ENCODE data around the gene NMRAL1. TPM values are rescaled to one million over a fixed set of nuclear protein-coding genes. Genes with fewer than 3 reads are reported as not detected.

NMRAL1 gene
- total RNA-seq, 1 donor from 2014 or later, result 44.0 TPM

GRCh38 chr16:4416200-4417032, 58.0 kb downstream of the NMRAL1 start, which contains the start of gene CORO7:
Gene CORO7 (minus strand): TSS chr16:4416596. CDS start chr16:4416518, 78 bp downstream.
- peaks cover 18% of the 10 kb centered on the region for H3K4me1 Mint-ChIP-seq (ENCODE audit: low read depth)
- peak within 1 kb of the TSS; percentile 84 for H3K4me3 Mint-ChIP-seq (ENCODE audit: unreplicated experiment)
- no peaks in the 10 kb centered on the region for H3K27me3 Mint-ChIP-seq (ENCODE audit: low read depth)
- TF ChIP-seq CTCF (IDR thresholded peaks at IDR 0.05), result no peak
- H3K27ac Mint-ChIP-seq (ENCODE audit: unreplicated experiment), result peak within 1 kb of the TSS; percentile 68
- peaks cover 2% of the 10 kb centered on the region for H3K36me3 Mint-ChIP-seq (ENCODE audit: low read depth)
- no peaks in the 10 kb centered on the region for H3K9me3 Mint-ChIP-seq (ENCODE audit: low read depth)
- peak; percentile 98 for DNase-seq (ENCODE audit: low spot score)

GRCh38 chr16:4415538-4416199, 58.8 kb downstream of the NMRAL1 start:
- Mint-ChIP-seq H3K9me3 (ENCODE audit: low read depth) (no peaks in the 10 kb centered on the region), H3K4me3 (ENCODE audit: unreplicated experiment) (peak overlapping the region; percentile 84), H3K27ac (ENCODE audit: unreplicated experiment) (peak overlapping the region; percentile 68), H3K36me3 (ENCODE audit: low read depth) (peaks cover 2% of the 10 kb centered on the region), H3K4me1 (ENCODE audit: low read depth) (peaks cover 22% of the 10 kb centered on the region), H3K27me3 (ENCODE audit: low read depth) (no peaks in the 10 kb centered on the region)
- peak; percentile 77 for DNase-seq (ENCODE audit: low spot score)
- no peak for TF ChIP-seq CTCF (IDR thresholded peaks at IDR 0.05)

GRCh38 chr16:4414187-4414917, 60.1 kb downstream of the NMRAL1 start:
- no peak for TF ChIP-seq CTCF (IDR thresholded peaks at IDR 0.05)
- H3K4me1 Mint-ChIP-seq (ENCODE audit: low read depth), result peaks cover 26% of the 10 kb centered on the region
- no peaks in the 10 kb centered on the region for H3K27me3 Mint-ChIP-seq (ENCODE audit: low read depth)
- H3K27ac Mint-ChIP-seq (ENCODE audit: unreplicated experiment), result no peak overlapping the region
- peaks cover 2% of the 10 kb centered on the region for H3K36me3 Mint-ChIP-seq (ENCODE audit: low read depth)
- no peak overlapping the region for H3K4me3 Mint-ChIP-seq (ENCODE audit: unreplicated experiment)
- no peaks in the 10 kb centered on the region for H3K9me3 Mint-ChIP-seq (ENCODE audit: low read depth)
- no peak for DNase-seq (ENCODE audit: low spot score)

GRCh38 chr16:4412854-4413253, 61.6 kb downstream of the NMRAL1 start:
- Mint-ChIP-seq H3K27ac (ENCODE audit: unreplicated experiment) (no peak overlapping the region), H3K36me3 (ENCODE audit: low read depth) (peaks cover 2% of the 10 kb centered on the region), H3K4me3 (ENCODE audit: unreplicated experiment) (no peak overlapping the region), H3K27me3 (ENCODE audit: low read depth) (no peaks in the 10 kb centered on the region), H3K9me3 (ENCODE audit: low read depth) (no peaks in the 10 kb centered on the region), H3K4me1 (ENCODE audit: low read depth) (peaks cover 26% of the 10 kb centered on the region)
- TF ChIP-seq CTCF (IDR thresholded peaks at IDR 0.05), result no peak
- DNase-seq (ENCODE audit: low spot score), result no peak

GRCh38 chr16:4412159-4412558, 62.3 kb downstream of the NMRAL1 start:
- no peaks in the 10 kb centered on the region for H3K9me3 Mint-ChIP-seq (ENCODE audit: low read depth)
- peaks cover 2% of the 10 kb centered on the region for H3K36me3 Mint-ChIP-seq (ENCODE audit: low read depth)
- no peak for DNase-seq (ENCODE audit: low spot score)
- H3K27me3 Mint-ChIP-seq (ENCODE audit: low read depth), result no peaks in the 10 kb centered on the region
- no peak for TF ChIP-seq CTCF (IDR thresholded peaks at IDR 0.05)
- peaks cover 26% of the 10 kb centered on the region for H3K4me1 Mint-ChIP-seq (ENCODE audit: low read depth)
- no peak overlapping the region for H3K4me3 Mint-ChIP-seq (ENCODE audit: unreplicated experiment)
- H3K27ac Mint-ChIP-seq (ENCODE audit: unreplicated experiment), result no peak overlapping the region

All from chondrocyte (in vitro differentiated cells).